NB4 (cell line): Measurements from ENCODE around the gene COPS7A.

Source experiments
- MAX ChIP-seq: IDR thresholded peaks from 2 replicates; pipeline ENCODE4 v1.6.1; 2011; ENCODE audit warnings: low read depth, low read length
- MYC ChIP-seq: IDR thresholded peaks from 2 replicates; pipeline ENCODE4 v1.6.1; 2011; ENCODE audit warnings: low read depth, low read length
- POLR2A ChIP-seq: IDR thresholded peaks from 2 replicates; pipeline ENCODE4 v1.6.1; 2011; ENCODE audit warnings: mild to moderate bottlenecking; ENCODE audit not compliant: insufficient read length; ENCODE audit errors: extremely low read depth
- TF ChIP-seq, protein P1 (sequence below): IDR thresholded peaks from one replicate; pipeline ENCODE4 v1.5.1; 2012; ENCODE audit warnings: low read depth, low read length

DNA sequence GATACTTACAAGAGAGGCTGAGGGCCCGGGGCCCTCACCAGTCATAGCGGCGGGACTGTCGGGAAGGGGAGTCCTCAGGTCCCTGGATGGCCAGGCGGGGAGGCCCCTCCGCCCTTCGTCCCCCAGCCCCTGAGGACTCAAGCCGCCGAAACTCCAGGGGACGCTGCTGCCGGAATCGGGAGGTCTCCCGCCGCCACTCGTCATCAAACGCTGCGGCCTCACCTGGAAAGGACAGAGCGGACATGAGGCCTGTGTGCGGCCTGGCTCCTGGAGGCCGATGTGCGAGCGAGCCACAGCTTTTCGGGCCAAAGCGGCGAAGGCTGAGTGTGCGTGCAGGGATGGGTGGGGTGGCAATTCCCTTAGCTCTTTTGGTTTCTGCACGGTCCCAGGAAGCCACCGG lies 24.9 kb downstream of the COPS7A start:
- TF ChIP-seq, protein P1, sequence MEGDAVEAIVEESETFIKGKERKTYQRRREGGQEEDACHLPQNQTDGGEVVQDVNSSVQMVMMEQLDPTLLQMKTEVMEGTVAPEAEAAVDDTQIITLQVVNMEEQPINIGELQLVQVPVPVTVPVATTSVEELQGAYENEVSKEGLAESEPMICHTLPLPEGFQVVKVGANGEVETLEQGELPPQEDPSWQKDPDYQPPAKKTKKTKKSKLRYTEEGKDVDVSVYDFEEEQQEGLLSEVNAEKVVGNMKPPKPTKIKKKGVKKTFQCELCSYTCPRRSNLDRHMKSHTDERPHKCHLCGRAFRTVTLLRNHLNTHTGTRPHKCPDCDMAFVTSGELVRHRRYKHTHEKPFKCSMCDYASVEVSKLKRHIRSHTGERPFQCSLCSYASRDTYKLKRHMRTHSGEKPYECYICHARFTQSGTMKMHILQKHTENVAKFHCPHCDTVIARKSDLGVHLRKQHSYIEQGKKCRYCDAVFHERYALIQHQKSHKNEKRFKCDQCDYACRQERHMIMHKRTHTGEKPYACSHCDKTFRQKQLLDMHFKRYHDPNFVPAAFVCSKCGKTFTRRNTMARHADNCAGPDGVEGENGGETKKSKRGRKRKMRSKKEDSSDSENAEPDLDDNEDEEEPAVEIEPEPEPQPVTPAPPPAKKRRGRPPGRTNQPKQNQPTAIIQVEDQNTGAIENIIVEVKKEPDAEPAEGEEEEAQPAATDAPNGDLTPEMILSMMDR = no peak
- no peak for TF ChIP-seq MYC
- no peak for TF ChIP-seq POLR2A
- TF ChIP-seq MAX = no peak
